EH (cell line): ENCODE data around the gene WDR37.

ENCODE experiments used
- DNase-seq: peaks from one replicate; pipeline ENCODE4 v3.0.0-alpha.2; 2015; ENCODE audit warnings: low read depth

WDR37 gene

DNA sequence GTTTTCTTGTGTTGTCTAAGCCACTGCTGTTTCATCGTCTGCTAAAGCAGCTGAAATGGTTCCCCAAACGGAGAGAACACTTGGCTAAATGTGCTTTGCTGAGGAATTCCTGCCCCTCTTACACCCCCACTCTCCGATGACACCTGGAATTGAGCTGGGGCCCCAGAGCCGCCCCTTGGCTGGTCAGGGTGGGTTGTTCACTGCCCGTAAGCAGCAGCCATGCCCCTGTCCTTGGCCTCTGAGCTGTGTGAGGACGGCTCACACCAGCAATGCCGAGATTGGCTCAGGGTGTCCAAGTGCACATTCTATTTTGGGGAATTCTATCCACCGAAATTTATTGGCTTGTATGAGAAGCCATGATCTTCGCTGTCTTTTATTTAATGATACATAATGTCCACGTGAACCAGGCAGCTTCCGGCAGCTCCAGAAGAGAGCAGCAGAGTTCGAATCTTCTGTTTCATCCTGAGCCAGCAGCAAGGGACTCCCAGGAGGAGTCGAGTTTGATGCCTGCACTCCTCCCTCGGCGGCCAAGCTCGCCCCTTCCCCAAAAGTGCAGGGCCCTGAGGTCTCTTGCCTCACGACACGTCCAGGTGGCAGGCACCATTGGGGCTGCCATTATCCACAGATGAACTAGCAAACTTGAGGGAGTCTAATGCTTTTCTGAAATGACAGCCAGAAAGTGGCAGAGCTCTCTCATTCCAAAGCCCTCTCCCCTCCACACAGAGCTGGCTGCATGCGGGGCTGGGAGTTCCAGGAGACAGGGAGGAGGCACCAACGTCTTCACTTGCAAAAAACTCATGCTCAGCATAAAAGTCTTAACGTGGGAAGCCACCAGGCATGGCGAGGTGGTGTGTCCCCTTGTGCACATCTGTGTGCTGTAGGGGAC lies 114.0 kb downstream of the WDR37 start:
- no peak for DNase-seq

DNA sequence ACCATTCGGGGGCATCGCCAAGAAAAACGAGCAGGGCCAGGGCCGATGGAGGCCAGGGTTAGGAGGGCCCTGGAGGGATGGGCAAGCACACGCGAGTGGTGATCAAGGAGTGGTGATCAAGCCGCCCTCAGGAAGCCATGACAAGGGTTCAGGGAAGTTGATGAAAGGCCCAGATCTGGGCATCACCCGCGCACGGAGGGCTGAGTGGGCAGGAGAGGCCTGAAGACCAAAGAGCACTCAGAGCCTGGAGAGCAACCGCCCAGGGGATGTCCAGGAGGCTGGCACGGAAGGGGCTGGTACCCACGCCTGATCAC lies 114.6 kb downstream of the WDR37 start:
- no peak for DNase-seq

DNA sequence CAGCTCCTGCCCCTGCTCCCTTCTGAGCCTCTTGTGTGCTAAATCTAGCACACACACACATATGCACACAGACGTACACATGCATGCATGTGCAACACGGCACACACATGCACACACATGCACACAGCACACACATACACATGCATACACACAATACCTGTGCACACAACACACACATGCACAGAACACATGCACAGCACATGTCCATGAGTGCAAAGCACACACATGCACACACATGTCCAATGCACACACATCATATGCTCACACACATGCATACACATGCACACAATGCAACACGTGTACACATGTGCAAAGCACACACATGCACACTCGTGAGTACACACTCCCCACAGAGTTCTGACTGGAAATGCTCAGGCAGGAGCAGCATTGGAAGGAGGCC lies 115.0 kb downstream of the WDR37 start:
- DNase-seq: no peak

DNA sequence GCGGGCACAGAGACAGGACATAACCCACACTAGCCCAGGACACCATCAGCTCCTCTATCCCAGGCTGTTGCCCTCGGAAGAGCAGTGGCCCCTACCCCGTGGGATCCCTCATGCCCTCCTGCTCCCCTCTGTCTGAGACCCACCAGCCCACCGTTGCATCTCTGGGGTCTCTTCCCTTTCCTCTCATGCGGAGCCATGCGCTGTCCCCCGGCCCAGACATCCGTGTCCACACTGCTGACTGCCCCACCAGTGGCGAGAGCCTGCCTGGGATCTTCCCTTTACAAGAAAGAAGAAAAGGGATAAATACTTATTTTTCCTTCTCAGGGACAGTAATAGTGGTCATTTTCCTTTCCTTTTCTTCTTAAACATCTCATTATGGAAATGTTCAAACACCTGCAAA lies 115.4 kb downstream of the WDR37 start:
- DNase-seq: no peak

DNA sequence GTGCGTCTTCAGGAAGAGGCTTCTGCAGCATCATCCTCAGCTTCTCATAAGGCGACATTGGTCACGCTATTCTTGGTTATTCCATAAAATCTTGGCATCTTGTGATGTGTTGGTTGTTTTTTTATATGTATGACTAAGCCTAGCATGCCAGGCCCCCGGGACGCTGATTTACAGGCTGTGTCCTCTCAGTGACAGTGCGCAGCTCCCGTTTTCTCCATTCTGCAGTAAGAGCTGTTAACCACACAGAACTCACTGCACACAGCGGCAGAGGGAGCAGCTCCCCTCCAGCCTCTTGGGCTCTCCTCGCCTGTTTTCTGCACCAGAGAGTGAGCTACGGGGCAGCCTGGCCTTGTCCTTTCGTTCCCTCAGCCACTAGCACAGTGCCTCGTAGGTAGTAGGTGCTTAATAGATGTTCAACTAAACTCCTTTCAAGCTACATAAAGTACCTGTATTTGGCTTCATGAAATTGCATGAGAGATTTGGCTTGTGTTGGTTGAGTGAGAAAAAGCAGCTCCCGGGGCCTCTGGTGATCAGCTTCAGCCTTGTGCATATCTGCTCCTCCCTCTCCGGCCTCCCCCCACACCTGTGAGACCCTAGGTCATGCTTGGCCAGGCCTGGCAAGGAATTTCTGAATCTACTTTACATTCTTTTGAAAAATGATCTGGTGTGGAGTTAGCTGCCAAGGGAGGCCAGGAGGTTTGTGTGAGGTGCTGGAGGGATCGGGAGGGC lies 116.2 kb downstream of the WDR37 start:
- no peak for DNase-seq

DNA sequence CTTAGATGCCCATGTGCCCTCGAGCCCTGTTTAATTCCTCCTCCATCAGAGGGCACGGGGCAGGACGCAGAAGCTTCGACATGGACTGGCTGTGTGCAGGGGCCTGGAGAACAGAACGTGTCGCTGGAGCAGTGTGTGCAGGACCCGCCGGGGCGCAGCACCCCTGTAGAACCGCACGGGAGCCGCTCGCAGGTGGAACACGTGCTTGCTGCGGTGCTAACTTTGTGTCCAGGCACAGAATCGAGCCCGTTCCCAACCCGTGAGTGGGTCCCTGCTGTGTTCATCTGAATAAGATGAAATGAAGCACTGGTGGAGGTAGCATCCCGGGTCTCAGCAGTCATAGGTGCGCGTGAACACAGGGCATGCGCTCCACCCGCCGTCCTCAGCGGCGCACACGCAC lies 116.9 kb downstream of the WDR37 start:
- no peak for DNase-seq

DNA sequence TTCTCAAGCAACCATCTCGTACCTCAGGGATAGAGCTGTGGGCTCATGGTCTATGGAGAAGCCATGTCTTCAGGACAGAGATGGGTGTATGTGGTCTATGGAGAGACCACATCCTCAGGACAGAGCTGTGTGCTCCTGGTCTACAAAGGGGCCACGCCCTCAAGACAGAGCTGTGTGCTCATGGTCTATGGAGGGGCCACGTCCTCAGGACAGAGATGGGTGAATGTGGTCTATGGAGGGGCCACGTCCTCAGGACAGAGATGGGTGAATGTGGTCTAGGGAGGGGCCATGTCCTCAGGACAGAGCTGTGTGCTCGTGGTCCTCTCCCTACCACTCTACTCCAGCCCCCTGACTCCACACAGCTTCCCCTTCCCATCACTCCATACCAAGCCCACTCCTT lies 117.8 kb downstream of the WDR37 start:
- no peak for DNase-seq

DNA sequence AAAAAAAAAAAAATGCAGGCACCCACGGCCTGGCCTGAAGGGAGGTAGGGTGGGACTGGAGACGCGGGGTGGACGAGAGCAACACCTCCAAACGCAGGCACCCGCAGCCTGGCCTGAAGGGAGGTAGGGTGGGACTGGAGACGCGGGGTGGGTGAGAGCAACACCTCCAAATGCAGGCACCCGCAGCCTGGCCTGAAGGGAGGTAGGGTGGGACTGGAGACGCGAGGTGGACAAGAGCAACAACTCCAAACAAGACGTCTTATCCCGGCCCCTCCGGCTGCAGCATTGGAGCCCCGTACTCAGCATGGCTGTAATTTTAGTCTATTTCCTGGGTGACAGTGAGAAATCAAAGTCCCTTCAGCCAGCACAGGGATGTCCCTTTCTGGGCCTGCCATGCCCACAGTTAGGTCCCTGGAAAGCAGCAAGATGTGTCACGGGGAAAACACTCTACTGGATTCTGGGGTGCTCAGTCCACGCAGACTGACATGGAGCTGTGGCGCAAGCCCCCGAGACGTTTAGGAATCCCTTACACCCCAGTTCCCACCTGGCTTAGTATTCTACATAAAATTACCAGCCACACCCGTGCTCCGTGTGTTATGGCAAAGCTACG lies 119.9 kb downstream of the WDR37 start:
- no peak for DNase-seq

DNA sequence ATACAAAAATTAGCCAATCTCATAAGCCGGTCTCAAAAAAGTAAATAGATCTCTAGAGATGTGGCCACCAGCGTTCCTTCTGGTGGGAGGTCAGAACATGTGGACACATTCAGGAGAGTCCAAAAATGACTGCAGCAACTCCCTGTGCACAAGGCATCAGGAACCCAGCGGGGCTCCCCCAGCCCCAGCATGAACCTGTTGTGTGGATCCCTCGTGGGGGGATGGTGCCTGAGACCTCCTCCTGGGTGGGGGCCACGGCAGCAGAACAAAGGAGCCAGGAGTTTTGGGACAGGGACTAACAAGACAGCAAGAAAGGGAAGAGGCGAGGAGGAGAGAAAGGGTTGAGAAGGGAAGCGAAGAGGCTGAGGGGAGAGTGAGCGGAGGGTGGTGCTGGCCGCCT lies 121.8 kb downstream of the WDR37 start:
- no peak for DNase-seq

DNA sequence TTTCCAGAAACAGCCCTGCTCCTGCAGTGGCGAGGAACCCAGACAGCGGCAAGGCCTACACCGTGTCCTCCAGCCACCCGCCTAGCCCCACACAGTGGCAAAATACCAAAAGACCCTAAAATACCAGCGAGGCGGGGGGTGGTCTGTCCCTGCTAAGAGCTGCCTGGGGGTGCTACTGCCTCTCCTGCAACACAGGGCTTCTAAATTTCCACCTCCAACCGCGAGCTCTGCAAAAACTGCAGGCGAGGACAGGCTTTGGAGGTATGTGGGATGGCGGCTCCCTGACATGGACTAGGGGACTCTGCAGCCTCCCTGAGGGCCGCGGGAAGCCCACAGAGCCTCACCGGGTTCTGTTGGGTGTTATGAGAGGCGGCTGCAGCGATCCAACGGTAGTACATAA lies 122.3 kb downstream of the WDR37 start:
- no peak for DNase-seq

DNA sequence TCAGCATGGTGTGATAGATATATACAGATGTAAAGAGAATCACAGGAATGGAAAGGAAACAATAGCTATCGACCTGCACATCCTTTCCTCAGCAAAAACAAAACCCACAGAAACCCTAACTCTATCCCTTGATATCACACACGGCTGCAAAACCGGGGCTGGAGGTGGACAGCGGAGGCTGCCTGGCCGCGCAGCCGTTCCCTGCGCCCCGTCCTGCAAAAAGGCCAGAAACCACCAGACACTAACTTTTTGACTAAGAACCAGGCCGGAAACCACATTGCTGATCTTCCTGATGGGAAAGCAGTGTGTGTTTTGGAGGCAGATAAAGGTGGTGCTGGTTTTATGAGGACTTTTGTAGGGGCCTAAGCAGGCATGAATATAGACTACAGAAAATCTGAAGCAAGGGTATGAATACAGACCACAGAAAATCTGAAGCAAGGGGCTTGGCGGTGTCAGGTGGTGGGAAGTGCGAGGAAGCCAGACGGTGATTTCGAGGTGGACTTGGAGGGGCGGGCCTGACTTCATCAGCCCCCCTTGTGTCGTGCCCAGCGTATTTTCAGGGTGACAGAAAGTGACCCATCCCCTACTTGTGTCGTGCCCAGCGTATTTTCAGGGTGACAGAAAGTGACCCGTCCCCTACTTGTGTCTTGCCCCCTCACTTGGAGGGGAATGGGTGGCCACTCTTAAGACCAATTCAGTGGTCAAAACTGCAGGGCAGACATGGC lies 123.3 kb downstream of the WDR37 start:
- no peak for DNase-seq

DNA sequence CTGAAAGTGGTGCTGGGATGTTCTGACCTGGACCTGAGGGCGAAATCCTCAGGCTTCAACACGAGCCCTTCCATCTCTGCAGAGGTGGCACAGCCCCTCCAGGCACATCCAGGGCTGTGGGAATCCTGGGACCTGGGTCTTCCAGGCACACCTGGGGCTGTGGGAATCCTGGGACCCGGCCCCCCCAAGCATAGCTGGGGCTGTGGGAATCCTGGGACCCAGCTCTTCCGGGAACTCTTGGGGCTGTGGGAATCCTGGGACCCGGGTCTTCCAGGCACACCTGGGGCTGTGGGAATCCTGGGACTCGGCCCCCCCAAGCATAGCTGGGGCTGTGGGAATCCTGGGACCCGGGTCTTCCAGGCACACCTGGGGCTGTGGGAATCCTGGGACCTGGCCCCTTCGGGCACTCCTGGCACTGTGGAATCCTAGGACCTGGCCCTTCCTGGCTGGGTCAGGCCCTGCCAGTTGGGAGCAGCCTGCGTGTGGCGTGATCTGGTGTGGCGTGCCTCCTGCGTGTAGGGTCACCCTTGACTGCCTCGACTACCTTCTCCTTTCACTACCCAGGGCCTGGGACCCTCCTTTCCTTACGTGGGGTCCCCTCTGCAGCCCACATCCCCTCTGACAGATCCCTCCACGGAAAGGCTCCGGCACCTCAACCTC lies 124.0 kb downstream of the WDR37 start:
- no peak for DNase-seq

DNA sequence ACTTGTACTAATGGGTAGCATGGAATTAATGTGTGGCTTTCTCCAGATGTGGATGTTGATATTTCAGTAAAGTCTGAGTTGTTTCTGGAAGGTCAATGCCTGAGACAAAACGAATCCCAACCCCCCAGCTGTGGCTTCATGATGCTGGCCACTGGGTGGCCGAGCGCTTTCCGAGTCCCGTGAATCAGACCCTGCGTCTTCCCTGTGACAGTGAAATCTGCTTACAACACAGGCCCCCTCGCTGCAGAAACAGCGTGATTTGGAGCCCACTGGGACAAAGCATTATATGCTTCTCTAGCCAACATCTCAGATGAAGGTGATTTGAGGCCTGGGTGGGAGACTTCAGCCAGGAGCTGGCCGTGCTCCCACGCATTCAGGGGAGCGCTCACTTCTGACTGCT lies 124.7 kb downstream of the WDR37 start:
- no peak for DNase-seq
